Activated CD4-positive, alpha-beta T cell treated with anti-CD3 and anti-CD28 coated beads, Interleukin-2, amount 50 U/mL, for 4 hours (primary cell): ENCODE measurements around the gene BRD3.

ENCODE experiments used
- DNase-seq, 2 experiments: peaks; one replicate each; pipeline ENCODE4 v3.0.0-alpha.2; 2020

The BRD3 gene

DNA sequence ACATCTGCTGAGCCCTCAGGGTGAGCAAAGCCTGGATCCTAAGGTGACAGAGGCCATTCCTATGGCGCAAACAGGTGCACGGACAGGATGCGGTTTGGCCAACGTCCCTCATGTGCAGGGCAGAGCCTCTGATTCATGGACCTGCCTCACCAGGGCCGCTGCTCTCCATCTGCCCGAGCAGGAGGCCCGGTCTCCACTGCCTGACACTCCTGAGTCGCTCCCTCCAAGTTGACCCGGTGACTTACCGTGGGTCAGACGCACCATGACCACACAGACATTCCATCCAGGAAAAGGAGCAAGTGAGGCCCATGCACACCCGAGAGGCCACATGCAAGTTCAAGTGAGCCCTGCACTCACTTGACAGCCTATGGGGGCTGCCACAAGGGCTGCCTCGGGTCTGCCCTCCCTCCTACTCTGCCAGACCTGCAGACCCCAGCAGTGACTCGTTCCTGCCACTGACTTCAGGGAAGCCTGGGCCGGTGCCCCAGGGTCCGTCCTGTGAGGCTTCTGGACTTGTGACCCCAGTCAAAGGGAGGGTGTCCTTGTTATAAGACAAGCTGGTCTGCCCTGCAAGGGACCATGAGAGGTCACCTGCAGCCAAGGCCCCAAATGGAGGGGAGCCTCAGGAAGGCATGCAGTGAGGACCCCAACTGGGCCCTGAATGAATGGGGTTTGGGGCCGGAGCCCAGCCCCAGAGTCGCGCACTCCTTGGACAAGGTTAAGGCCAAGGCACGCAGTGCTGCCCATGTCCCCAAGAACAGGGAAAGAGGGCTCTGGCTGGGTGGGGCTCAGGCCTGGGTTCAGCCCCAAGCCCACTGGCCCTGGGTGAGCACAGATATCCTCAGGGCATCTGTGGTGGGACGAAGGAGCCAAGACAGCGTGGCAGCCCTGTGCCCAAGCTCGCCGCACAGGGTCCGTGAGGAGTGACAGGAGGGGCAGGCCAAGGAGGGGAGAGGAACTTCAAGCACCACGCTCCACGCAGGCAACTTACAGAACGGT is 32.5 kb downstream of the BRD3 start:
- no peak for DNase-seq

DNA sequence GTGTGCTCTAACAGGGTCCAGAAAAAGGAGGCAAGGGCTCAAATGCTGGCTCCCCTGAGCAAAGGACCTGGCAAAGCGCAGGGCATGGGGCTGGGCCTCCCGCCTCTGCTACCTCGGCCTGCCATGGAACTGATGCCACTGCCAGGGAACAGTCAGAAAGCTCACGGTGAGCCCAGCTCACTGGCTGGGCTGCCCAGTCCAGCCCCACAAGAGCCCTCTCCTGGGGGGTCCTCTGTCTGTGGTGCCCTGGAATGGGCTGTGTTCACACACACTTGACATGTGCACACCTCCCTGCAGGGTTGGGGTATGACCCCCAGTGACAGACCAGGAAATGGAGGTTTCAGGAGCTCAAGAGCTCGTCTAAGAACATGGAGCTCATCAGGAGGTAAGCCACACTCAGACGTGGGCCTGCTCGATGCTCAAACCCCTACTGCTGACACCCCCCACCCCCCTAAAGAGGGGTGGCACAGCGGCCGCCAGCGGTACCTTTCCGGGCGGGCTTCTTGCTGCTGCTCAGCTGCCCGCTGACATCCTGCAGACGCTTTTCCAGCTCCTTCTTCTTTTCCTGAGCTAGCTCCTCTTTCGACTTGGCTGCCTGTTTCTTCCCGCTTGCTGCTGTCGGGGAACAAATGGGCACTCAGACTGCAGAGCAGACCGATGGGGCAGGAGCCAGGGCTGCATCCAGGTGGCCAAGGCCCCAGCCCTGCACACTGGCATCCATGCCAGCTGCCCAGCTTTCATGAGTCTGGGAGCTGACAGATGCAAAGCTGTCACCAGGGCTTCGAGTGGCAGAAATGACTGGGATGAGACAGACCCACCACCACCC is 33.4 kb downstream of the BRD3 start:
- DNase-seq, result no peak

DNA sequence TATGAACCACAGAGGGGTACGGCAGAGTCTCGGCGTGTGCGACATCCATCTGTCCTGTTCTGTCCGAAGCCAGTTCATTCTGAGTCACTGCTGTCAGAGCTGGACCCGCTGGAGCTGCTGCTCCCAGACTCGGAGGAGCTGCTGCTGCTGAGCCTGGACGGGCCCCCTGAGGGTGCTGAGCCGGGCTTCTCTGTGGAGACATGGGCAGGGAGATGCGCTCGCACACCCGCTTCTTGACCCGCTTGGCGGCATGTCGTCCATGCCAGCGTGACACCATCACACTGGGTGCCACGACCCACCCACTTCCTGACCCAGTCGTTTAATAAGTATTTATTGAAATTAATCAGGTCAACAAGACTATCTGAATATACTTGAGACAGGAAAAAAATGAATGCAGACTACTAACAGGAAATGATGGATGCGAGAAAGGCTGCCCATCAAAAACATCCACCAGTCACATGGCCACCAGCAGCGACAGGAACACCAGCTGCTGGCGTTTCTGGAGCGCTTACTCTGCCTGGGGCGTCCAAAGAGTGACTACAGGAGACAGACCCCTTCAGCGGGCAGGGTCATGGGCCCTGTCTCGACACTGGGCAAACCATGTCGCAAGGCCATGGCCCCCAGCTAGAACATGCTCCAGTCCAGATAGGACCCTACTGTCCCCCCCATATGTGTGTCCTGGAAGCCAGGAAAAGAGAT is 34.2 kb downstream of the BRD3 start:
- DNase-seq, result no peak

DNA sequence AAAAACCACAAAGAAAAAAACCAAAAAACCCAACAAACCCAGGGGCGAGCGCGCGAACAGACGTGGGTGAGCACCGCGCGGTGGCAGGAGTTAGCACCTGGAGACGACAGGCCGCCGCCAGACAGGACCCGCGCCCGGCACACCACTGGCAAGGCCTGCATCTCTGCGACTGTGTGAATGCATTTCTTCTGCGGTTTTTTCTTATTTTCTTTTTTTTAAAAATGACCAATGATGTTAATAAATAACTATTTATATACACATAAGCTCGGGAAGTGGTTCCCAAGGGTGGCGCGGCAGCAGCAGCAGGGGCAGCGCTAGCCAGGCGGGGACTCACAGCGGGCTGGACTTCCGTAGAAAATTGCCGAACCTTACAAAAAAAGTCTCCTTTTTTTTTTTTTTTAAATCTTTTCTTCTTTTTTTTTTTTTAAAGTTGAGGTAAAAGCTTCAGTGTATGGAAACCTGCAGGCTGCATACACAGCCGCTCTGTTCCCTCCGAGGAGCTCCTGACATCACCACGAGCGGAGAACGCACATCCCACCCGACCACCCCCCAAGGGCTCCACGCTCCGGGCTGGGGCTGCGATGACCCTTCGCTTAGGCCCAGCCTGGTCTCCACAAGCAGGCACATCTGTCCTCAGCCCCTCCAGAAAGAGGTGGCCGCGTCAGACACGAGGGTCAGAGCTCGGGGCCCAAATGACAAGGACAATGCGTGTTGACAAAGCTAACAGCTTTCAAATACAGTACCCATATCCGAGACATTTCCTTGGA is 35.2 kb downstream of the BRD3 start:
- DNase-seq, result no peak

DNA sequence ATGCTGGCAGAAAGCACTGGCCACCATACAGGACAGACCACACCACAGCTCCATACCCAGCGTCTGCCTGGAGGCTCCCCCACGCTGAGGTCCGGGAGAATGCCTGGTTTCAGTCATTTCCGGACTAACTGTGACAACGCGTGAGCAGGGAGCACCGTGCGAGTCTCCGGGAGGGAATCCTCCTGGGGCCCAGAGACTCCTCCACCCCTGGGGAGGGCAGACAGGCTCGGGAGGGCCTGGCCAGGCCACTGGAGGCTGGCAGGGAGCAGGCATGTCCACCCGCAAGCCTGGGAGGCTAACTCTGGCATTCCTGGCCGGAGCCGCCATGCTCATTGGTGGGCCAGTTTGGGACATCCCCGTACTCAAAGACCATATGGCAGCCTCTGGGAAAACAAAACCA is 36.0 kb downstream of the BRD3 start:
- no peak for DNase-seq

DNA sequence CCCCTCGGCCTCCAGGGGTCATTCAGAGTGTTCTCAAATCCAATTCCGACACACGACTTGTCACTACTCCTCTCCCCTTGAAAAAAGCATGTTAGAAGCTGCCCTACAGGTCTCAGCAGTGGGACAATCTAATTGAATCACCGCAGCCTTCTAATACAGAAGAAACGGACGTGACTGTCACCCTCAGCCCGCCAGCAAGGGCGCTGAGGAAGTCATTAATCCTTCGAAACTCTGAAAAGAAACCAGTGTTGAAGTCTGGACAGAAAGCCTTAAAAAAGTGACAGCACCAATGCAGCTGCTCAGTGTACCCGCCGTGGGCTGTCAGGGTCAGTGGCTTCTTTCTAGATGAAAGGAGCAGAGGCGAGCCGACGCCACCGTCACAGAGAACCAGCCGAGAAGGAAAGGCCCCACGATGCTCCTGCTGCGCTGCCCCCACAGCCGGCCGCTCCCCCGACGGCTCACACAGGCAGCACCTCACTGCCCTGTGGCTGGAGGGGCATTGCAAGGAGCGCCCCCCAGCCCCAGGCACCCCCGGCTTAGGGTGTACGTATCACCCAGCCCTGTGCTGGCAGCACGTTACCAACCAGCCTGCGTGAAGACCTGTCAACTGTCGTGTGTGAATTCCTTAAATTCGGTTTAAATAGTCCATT is 36.9 kb downstream of the BRD3 start:
- no peak for DNase-seq

DNA sequence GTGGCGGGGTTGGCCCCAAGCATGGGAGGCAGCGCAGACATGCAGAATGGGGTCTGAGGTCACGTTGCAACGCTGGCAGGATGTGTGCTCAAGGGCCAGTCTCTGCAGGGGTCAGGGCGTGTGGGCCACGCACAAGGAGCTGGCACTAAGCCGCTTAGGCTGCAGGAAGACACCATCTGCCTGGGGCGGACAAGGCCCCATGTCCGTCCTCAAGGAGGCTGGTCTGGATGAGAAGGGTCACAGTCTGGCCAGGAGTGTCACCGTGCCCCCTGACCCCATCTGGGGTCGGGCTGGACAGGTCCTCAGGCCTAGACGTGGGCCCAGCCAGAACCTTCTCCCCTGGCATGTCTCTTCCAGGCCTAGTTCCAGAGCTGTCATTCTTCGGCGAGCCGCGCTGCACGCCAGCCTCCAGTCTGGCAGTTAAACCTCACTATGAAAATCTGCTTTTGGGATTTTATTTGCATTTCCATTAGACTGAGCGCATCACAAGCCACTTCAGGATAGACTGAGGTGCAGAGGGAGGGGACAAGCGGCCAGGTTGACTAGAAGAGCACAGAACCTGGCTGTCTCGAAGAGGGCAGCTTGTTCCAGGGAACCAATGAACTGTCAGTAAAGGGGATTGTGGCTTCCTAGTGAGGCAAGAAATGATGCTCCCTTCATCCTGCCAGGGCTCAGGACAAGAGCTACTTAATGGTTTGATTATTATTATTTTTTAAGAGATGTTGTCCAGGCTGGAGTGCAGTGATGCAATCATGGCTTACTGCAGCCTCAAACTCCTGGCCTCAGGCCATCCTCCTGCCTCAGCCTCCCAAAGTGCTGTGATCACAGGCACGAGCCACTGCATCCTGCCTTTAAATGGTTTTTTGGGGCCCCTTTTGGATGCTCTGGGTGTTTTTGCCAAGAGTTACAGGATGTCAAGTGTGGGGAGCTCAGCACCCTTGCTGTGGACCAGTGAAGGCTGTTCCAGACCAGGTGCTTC is 38.3 kb downstream of the BRD3 start:
- no peak for DNase-seq

DNA sequence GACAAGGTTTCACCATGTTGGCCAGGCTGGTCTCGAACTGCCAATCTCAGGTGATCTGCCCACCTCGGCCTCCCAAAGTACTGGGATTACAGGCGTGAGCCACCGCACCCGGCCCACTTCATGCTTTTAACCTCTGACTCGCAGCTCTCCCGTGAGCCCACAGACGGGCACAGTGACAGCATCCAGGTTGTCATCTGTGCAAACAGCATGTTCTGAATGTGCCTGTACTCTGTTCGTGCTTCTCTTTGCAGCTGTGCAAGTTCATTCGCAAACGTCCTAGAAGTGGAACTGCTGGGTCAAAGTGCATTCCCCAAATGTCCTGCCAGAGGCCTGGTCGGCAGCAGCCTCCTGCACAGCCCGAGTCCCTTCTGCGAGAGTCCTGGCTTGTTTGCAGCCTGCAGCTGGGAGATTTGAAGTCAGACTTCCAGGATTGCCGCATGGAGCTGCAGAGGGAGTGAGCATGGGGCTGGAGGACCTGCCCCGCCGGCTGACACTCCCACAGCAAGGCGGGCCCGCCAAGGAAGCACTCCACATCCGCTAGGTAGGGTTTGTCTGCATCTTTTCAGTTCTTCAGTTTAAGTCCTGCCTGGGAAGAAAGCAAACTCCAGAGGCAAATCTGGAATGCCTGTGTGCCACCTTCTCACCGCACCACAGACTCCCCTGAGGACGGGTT is 39.1 kb downstream of the BRD3 start:
- DNase-seq, result no peak

DNA sequence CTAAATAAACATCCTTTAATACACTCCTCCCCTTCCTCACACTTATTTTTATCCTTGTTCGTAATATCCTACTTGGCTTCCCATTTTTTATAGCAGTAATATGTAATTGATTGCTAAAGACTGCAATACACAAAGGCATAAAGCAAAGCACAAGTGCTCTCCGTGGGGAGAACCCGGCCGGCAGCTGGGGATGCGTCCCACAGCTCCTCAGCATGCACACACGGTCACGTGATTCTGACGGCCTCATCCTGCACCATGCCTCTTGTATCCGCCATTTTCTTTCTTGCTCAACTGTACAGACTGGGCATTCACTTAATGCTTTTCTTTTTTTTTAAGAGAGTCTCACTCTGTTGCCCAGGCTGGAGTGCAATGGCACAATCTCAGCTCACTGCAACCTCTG is 39.8 kb downstream of the BRD3 start:
- DNase-seq, result no peak

DNA sequence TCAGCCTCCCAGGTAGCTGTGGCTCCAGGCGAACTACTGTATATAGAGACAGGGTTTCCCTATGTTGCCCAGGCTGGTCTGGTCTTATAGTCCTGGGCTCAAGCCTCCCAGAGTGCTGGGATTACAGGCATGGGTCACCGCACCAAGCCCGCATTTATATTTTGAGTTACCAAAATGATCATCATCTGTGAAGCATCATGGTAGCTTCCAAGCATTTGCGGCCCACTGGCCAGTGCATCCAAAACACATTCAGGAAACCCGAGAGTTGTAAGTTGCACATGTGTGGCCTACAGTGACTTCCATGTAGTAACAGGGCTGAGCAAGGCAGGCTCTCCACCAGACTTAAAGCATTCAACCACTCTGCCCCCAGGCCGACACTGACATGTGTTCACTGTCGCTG is 40.3 kb downstream of the BRD3 start:
- no peak for DNase-seq

DNA sequence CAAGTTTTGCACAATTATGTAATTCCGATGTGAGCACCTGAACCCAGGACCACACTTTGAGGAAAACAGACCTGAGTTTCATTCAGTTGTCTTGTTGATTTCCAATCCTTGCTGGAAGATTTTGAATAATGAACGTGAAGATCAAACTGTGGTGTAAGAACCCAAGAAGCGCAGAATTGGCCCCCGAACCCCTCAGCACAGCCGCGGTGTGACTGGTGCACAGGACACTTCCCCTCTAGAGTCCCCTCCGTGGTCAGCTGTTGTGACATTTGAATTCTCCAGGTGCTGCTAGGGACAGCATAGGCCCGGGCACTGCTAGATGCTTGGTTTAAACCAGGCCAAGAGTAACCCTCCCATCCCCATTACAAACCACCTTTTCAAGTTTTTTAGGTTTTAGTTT is 40.8 kb downstream of the BRD3 start:
- no peak for DNase-seq

DNA sequence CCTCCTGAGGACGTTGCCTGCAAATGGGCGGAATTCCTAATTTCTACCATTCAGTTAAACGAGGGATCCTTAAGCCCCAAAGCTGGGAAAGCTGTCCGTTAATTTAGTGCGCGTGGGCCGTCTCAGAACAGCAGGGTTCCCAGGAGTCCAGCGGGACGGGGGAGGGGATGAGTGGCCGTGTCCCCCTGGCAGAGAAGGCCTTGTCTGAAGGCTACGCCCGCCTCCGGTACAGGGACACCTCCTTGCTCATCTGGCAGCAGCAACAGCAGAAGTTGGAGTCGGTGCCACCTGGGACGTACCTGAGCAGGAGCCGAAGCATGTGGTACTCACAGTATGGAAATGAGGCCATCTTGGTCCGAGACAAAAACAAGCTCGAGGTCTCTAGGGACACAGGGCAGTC is 41.2 kb downstream of the BRD3 start:
- DNase-seq, result no peak

DNA sequence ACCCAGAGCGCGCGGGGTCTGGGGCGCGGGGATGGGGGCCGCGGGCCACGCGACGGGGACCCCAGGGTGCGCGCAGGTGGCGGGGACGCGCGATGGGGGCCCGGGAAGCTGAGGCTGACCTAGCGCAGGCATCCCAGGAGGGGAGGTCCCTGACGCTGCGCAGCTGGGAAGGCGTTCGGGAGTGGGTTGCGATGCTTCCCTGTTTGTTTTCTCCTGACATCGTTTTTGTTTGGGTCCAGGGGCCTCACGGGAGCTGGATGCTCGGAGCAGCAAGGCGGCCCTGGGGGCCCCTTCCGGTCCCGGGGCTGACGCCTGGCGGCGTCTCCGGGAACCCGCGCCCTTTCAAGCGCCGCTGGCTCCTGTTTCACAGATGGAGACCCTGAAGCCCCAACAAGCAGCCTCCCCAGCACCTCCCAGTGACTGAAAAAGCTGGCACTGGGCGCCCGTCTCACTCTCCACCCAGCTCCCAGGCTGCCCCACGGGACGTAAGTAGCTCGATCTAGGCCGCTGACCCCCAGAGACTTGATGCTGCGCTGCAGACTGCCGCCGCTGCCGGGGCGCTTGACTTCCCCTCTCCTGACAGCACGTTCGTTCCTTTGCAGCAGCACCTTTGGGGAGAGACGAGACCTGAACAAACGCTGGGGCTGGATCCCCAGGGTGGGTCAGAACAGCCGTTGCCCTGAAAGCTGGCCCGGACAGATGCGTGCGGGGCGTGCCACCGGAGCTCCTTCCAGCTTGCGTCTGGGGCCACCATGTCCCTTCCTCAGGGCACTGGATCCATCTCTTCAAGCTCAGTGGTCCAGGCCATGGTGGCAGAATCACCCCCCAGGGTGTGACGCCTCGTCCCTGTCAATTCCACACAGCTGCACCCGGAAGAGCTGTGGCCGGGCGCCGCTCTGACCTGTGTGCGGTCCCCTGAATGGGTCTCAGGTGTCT is 42.0 kb downstream of the BRD3 start:
- peak; percentile 19 to 22 for DNase-seq

DNA sequence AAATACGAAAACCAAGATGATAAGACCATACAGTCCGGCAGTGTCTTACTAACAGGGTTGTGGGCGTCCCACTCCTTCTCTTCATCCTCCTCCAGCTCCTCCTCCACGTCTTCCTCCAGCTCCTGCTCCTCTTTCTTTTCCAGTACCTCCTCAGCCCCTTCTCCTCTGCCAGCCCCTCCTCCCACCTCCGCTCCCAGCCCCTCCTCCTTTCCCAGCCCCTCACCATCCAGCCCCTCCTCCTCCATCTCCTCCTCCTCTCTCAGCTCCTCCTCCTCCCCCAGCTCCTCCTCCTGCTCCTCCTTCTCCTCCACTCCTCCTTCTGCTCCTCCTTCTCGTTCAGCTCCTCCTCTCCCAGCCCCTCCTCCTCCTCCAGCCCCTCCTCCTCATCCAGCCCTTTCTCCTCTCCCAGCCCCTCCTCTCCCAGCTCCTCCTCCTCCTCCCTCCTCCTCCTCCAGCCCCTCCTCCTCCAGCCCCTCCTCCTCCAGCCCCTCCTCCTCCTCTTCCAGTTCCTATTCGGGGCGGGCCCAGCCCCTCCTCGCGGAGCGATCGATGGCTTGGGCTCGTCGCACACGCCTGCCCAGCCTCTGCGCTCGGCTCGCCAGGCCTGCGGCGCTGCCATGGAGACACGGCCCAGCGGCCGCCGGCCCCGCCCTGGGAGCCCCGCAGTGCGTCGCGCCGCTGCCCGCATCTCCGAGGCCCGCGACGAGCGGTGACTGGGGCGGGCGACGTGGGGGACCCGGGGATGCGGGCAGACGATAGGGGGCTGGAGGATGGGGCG is 42.8 kb downstream of the BRD3 start, which contains the start of gene BRD3OS:
Gene BRD3OS (plus strand): TSS at position 654 of the 778 bp plus-strand sequence. CDS start 1,267 bp downstream, outside the sequence.
- DNase-seq, result peak; percentile 85 to 89

DNA sequence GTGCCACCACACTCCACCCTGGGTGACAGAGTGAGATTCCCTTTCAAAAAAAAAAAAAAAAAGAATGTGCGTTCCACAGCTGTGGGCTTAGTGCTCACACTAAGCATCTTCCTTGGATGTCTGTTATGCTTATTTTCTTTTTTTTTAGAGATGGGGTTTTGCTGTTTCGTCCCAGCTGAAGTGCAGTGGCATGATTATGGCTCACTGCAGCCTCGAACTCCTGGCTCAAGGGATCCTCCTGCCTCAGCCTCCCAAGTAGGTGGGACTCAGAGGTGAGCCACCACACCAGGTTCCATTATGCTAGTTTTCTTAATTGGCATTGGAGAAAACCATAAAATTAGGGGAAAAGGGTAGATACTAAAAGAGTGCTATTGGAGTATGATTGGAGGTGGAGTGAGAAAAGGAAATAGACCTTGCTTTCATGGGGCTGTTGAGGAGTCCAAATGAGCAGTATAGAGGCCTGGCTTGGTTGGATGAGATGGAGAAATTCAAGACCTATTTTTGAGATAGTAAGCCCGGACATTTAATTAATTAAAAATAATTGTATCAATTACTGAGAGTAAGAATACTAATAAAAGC is 43.5 kb downstream of the BRD3 start:
- DNase-seq, result no peak

DNA sequence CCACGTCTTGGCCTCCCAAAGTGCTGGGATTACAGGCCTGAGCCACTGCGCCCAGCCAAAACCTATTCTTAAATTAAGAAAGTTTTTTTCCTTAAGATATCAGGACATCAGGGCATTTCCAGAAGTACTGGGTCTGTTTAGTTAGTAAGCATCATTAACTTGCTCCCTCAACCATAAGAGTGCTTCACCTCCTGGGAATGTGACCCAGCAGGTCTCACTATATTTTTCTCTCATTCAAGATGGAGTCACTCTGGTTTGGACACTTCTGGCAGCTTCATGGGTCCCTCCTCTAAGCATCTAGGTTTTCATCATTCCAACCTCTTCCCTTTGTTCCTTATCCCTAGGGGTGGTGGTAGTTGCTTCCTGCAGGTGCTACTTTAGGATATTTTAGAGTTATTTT is 52.9 kb downstream of the BRD3 start:
- no peak for DNase-seq

DNA sequence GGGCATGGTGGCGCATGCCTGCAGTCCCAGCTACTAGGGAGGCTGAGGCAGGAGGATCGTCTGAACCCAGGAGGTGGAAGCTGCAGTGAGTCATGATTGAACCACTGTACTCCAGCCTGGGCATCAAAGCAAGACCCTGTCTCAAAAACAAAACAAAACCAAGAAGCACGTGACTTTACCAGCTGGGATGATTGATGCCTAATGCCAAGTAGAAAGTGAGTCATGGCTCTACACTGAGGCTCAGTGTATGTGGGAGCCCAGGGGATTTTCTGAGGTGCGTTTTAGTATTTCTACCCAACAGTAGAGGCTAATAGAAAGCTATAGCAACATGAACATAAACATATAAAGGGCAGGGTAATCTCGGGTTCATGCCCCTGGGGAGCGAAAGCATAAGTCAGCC is 56.4 kb downstream of the BRD3 start:
- no peak for DNase-seq
